Gastrocnemius medialis (tissue), 4 donors: ENCODE measurements around the gene TMEM117. TPM values are rescaled to one million over a fixed set of nuclear protein-coding genes. Genes with fewer than 3 reads are reported as not detected.
"Not testable (repeated sequence)": the region's sequence is repeated elsewhere in the genome, so short reads cannot be mapped to it uniquely, and the experiment has no call there.

ENCODE experiments used
- ATAC-seq, 2 donors: fragments of 150-250 bp; one replicate each; pipeline ENCODE4 v1.9.1; 2016
- DNase-seq, 2 donors: peaks; one replicate each; pipeline ENCODE4 v3.0.0-alpha.2; 2019
- H3K27ac ChIP-seq, 4 donors: fragments of 200-600 bp; sonication (generic); 1 replicate in 1 of 4; 2 replicates in 3 of 4; pipeline ENCODE4 v1.5.1; 2016 to 2018; ENCODE audit warnings: mild to moderate bottlenecking in 2 of 4, moderate library complexity in 1 of 4
- H3K27me3 ChIP-seq, 3 donors: fragments of 200-600 bp; sonication (generic) in 2 of 3; 1 replicate in 1 of 3; 2 replicates in 2 of 3; pipeline versions ENCODE4 v1.5.1 to v1.6.0; 2016 to 2019; ENCODE audit warnings: mild to moderate bottlenecking in 1 of 3, moderate library complexity in 1 of 3
- H3K36me3 ChIP-seq, 2 donors: fragments of 200-600 bp; sonication (generic) in 1 of 2; one replicate each; pipeline ENCODE4 v1.5.1; 2017 to 2018
- H3K4me1 ChIP-seq, 2 donors: fragments of 200-600 bp; sonication (generic) in 1 of 2; one replicate each; pipeline ENCODE4 v1.5.1; 2016 to 2017; ENCODE audit warnings: mild to moderate bottlenecking in 2 of 2
- H3K4me3 ChIP-seq, 4 donors: fragments of 200-600 bp; sonication (generic) in 3 of 4; 1 replicate in 1 of 4; 2 replicates in 3 of 4; pipeline ENCODE4 v1.5.1; 2016 to 2019; ENCODE audit warnings: mild to moderate bottlenecking in 2 of 4
- H3K9me3 ChIP-seq, 3 donors: fragments of 200-600 bp; sonication (generic) in 2 of 3; 1 replicate in 1 of 3; 2 replicates in 2 of 3; pipeline ENCODE4 v1.5.1; 2016 to 2019
- CTCF ChIP-seq, 5 experiments: fragments of 450-650 bp in 3 of 5; fragments of 200-600 bp in 2 of 5; sonication (generic) in 2 of 5; IDR thresholded peaks in 4 of 5; conservative IDR thresholded peaks in 1 of 5; 1 replicate in 4 of 5; 2 replicates in 1 of 5; pipeline ENCODE4 v1.5.1; 2016 to 2019; ENCODE audit warnings: antibody characterized with exemption in 5 of 5, mild to moderate bottlenecking in 3 of 5, moderate library complexity in 3 of 5
- POLR2A ChIP-seq, 2 donors: fragments of 450-650 bp; IDR thresholded peaks; one replicate each; pipeline ENCODE4 v1.6.1; 2017; ENCODE audit warnings: antibody characterized with exemption in 2 of 2, mild to moderate bottlenecking in 2 of 2, moderate library complexity in 2 of 2
- in situ Hi-C, 4 donors: fragments of 200-750 bp; cut with MboI; loops; one replicate each; pipeline versions ENCODE4 v1.15.0 to v1.8.0; 2017; ENCODE audit warnings: low sequenced_read_pairs in 4 of 4
- intact Hi-C: fragments of 100-400 bp; cut with DNase I; formaldehyde crosslinking; loops from one replicate; pipeline ENCODE4 v1.15.1; 2023; ENCODE audit warnings: low total_unique reads
- total RNA-seq, 4 donors: library from RNA; depleted of rRNA; stranded (reverse); fragments of >200 nt; gene quantifications; one replicate each; pipeline versions ENCODE4 v1.1.0 to v1.2.3, GENCODE V29; 2016

The TMEM117 gene
- total RNA-seq, 4 donors from 2014 or later: 3.5 to 19.4 (median 6.1) TPM

- Histone ChIP-seq H3K36me3 (no peaks in the 10 kb centered on the region), H3K27me3 (no peaks in the 10 kb centered on the region), H3K4me1 (no peaks in the 10 kb centered on the region), H3K9me3 (no peaks in the 10 kb centered on the region), H3K27ac (no peak overlapping the region), H3K4me3 (no peak overlapping the region)
- DNase-seq (no peak), ATAC-seq (no peak)
- in situ Hi-C loops (no loop called here), intact Hi-C loops (no loop called here)
- TF ChIP-seq POLR2A (IDR thresholded peaks at IDR 0.05) (no peak), CTCF (IDR thresholded peaks at IDR 0.05 in 4 of 5, conservative IDR thresholded peaks at IDR 0.05 in 1 of 5) (no peak)
These were observed 23.1 kb downstream of the TMEM117 start for GRCh38 chr12:43858991-43859390.

GRCh38 chr12:43861015-43861839, 25.3 kb downstream of the TMEM117 start:
- H3K27me3 ChIP-seq: no peaks in the 10 kb centered on the region
- in situ Hi-C loops (no loop called here), intact Hi-C loops (no loop called here)
- no peak overlapping the region for H3K27ac ChIP-seq
- no peak for TF ChIP-seq CTCF (IDR thresholded peaks at IDR 0.05 in 4 of 5, conservative IDR thresholded peaks at IDR 0.05 in 1 of 5)
- TF ChIP-seq POLR2A (IDR thresholded peaks at IDR 0.05): no peak
- no peaks in the 10 kb centered on the region for H3K9me3 ChIP-seq
- H3K4me3 ChIP-seq: no peak overlapping the region
- H3K36me3 ChIP-seq: no peaks in the 10 kb centered on the region
- ATAC-seq (no peak), DNase-seq (no peak)
- no peaks in the 10 kb centered on the region for H3K4me1 ChIP-seq

- ATAC-seq (no peak), DNase-seq (no peak)
- intact Hi-C loops: no loop called here
- no peaks in the 10 kb centered on the region for H3K9me3 ChIP-seq
- no peak overlapping the region for H3K27ac ChIP-seq
- no peaks in the 10 kb centered on the region for H3K4me1 ChIP-seq
- H3K4me3 ChIP-seq: no peak overlapping the region
- TF ChIP-seq POLR2A (IDR thresholded peaks at IDR 0.05) (no peak), CTCF (IDR thresholded peaks at IDR 0.05 in 4 of 5, conservative IDR thresholded peaks at IDR 0.05 in 1 of 5) (no peak)
- in situ Hi-C loops: no loop called here
- H3K36me3 ChIP-seq: no peaks in the 10 kb centered on the region
- H3K27me3 ChIP-seq: no peaks in the 10 kb centered on the region
These were observed 25.9 kb downstream of the TMEM117 start for GRCh38 chr12:43861840-43862150.

GRCh38 chr12:43863770-43864366, 28.0 kb downstream of the TMEM117 start:
- Histone ChIP-seq H3K4me1 (no peaks in the 10 kb centered on the region), H3K4me3 (no peak overlapping the region), H3K27me3 (no peaks in the 10 kb centered on the region), H3K27ac (no peak overlapping the region), H3K36me3 (no peaks in the 10 kb centered on the region), H3K9me3 (no peaks in the 10 kb centered on the region)
- in situ Hi-C loops (no loop called here), intact Hi-C loops (no loop called here)
- ATAC-seq (no peak), DNase-seq (no peak)
- TF ChIP-seq POLR2A (IDR thresholded peaks at IDR 0.05) (no peak), CTCF (IDR thresholded peaks at IDR 0.05 in 4 of 5, conservative IDR thresholded peaks at IDR 0.05 in 1 of 5) (no peak)

GRCh38 chr12:43864557-43864956, 28.7 kb downstream of the TMEM117 start:
- H3K4me1 ChIP-seq, ATAC-seq, DNase-seq, intact Hi-C loops, H3K4me3 ChIP-seq, H3K27me3 ChIP-seq, H3K9me3 ChIP-seq, H3K36me3 ChIP-seq, H3K27ac ChIP-seq, in situ Hi-C loops: not testable (repeated sequence)
